Keratinocyte (primary cell): Measurements from ENCODE around the gene SDS. TPM values are rescaled to one million over a fixed set of nuclear protein-coding genes. Genes with fewer than 3 reads are reported as not detected.

ENCODE experiments used
- DNase-seq: peaks from one replicate; pipeline ENCODE4 v3.0.0-alpha.2; 2011; ENCODE audit warnings: low read depth, missing footprints, low spot score
- FAIRE-seq: peaks from 2 replicates; lab custom pipeline; 2011; peaks lifted over from hg19 to GRCh38; lab: Jason Lieb, UNC
- H2AFZ ChIP-seq: 2 replicates; pipeline ENCODE4 v1.6.0; 2012; ENCODE audit warnings: low read length, control low read depth, inconsistent platforms; ENCODE audit not compliant: control insufficient read depth
- H3K27ac ChIP-seq: 2 replicates; pipeline ENCODE4 v1.5.1; 2011; ENCODE audit warnings: low read length; ENCODE audit not compliant: control insufficient read depth, insufficient read depth
- H3K27me3 ChIP-seq: 3 replicates; pipeline ENCODE4 v1.6.0; 2011; ENCODE audit warnings: low read length; ENCODE audit not compliant: control insufficient read depth, insufficient read depth; ENCODE audit errors: extremely low read depth
- H3K36me3 ChIP-seq, 2 experiments: 2 replicates in 1 of 2; 3 replicates in 1 of 2; pipeline ENCODE4 v1.5.1; 2011; ENCODE audit warnings: low read length in 2 of 2, mild to moderate bottlenecking in 1 of 2; ENCODE audit not compliant: control insufficient read depth in 2 of 2, insufficient read depth in 2 of 2; ENCODE audit errors: extremely low read depth in 1 of 2
- H3K4me1 ChIP-seq: 3 replicates; pipeline ENCODE4 v1.5.1; 2011; ENCODE audit warnings: low read length; ENCODE audit not compliant: control insufficient read depth, insufficient read depth; ENCODE audit errors: extremely low read depth
- H3K4me2 ChIP-seq: 3 replicates; pipeline ENCODE4 v1.6.0; 2011; ENCODE audit warnings: low read depth, low read length; ENCODE audit not compliant: control insufficient read depth, insufficient read depth; ENCODE audit errors: extremely low read depth
- H3K4me3 ChIP-seq, 3 experiments: fragments of 200-600 bp in 1 of 3; sonication (generic) in 1 of 3; 2 replicates in 2 of 3; 3 replicates in 1 of 3; pipeline ENCODE4 v1.5.1; 2011 to 2016; ENCODE audit warnings: low read length in 3 of 3, mild to moderate bottlenecking in 3 of 3, control low read depth in 2 of 3, inconsistent platforms in 1 of 3, low read depth in 1 of 3, mixed read lengths in 1 of 3, mixed run types in 1 of 3, moderate library complexity in 1 of 3; ENCODE audit not compliant: control insufficient read depth in 2 of 3, insufficient read depth in 2 of 3; ENCODE audit errors: extremely low read depth in 1 of 3
- H3K79me2 ChIP-seq: 2 replicates; pipeline ENCODE4 v1.6.0; 2012; ENCODE audit warnings: low read length; ENCODE audit not compliant: control insufficient read depth, insufficient read depth
- H3K9ac ChIP-seq: 3 replicates; pipeline ENCODE4 v1.6.0; 2011; ENCODE audit warnings: low read length; ENCODE audit not compliant: control insufficient read depth, insufficient read depth; ENCODE audit errors: extremely low read depth
- H3K9me1 ChIP-seq: 3 replicates; pipeline ENCODE4 v1.6.0; 2011; ENCODE audit warnings: low read length; ENCODE audit not compliant: control insufficient read depth, insufficient read depth; ENCODE audit errors: extremely low read depth
- H3K9me3 ChIP-seq: 2 replicates; pipeline ENCODE4 v1.5.1; 2012; ENCODE audit warnings: low read depth, low read length; ENCODE audit not compliant: control insufficient read depth
- H4K20me1 ChIP-seq: 3 replicates; pipeline ENCODE4 v1.6.0; 2011; ENCODE audit warnings: low read length; ENCODE audit not compliant: control insufficient read depth, insufficient read depth; ENCODE audit errors: extremely low read depth
- CTCF ChIP-seq, 3 experiments: IDR thresholded peaks in 1 of 3; conservative IDR thresholded peaks in 1 of 3; optimal IDR thresholded peaks in 1 of 3; 2 replicates in 2 of 3; 3 replicates in 1 of 3; pipeline versions ENCODE3 to v1.5.1; 2011; ENCODE audit warnings: low read length in 3 of 3, mild to moderate bottlenecking in 3 of 3, moderate library complexity in 2 of 3, control low read depth in 1 of 3, inconsistent platforms in 1 of 3; ENCODE audit not compliant: insufficient read depth in 2 of 3; ENCODE audit errors: extremely low read depth in 1 of 3
- EZH2 ChIP-seq: IDR thresholded peaks from one replicate; pipeline ENCODE4 v1.6.1; 2012; ENCODE audit warnings: inconsistent platforms, mild to moderate bottlenecking, low read length, moderate library complexity
- dilution Hi-C: fragments of 300-500 bp; cut with MboI; formaldehyde crosslinking; loops from one replicate; pipeline ENCODE4 v1.7.0; 2020; ENCODE audit warnings: low sequenced_read_pairs; ENCODE audit not compliant: extremely low pct_ligation_motif_present
- polyA plus RNA-seq, 5 experiments: library from polyadenylated mRNA; depleted of rRNA in 3 of 5; stranded (reverse) in 3 of 5; stranded (forward) in 1 of 5; unstranded in 1 of 5; fragments of >200 nt; gene quantifications; 1 replicate in 1 of 5; 2 replicates in 3 of 5; 3 replicates in 1 of 5; pipeline versions ENCODE4 v1.2.1 to v1.2.3, GENCODE V29; 2011 to 2012; ENCODE audit warnings: missing spikeins in 2 of 5, low read depth in 1 of 5, low replicate concordance in 1 of 5

The SDS gene
- polyA plus RNA-seq, 1 donor (not counting 4 experiments of a cell fraction or from before 2014, with no cell fraction given), result not detected

- H2AFZ ChIP-seq, result no peak overlapping the region
- no peaks in the 10 kb centered on the region for H3K36me3 ChIP-seq
- no peak overlapping the region for H3K4me3 ChIP-seq
- H3K9me1 ChIP-seq, result no peaks in the 10 kb centered on the region
- no peaks in the 10 kb centered on the region for H4K20me1 ChIP-seq
- no peaks in the 10 kb centered on the region for H3K4me1 ChIP-seq
- TF ChIP-seq CTCF (optimal IDR thresholded peaks at IDR 0.05 in 1 of 3, IDR thresholded peaks at IDR 0.05 in 1 of 3, conservative IDR thresholded peaks at IDR 0.05 in 1 of 3; ENCODE audit: extremely low read depth in 1 of 3, insufficient read depth in 2 of 3, low read length in 3 of 3) (no peak), EZH2 (no peak)
- FAIRE-seq (no peak), DNase-seq (no peak)
- dilution Hi-C loops, result no loop called here
- H3K27me3 ChIP-seq, result no peaks in the 10 kb centered on the region
- H3K4me2 ChIP-seq, result no peak overlapping the region
- H3K27ac ChIP-seq, result no peak overlapping the region
- H3K9ac ChIP-seq, result no peak overlapping the region
- H3K9me3 ChIP-seq, result no peaks in the 10 kb centered on the region
- no peaks in the 10 kb centered on the region for H3K79me2 ChIP-seq
These were observed 57.3 kb downstream of the SDS start for GRCh38 chr12:113346353-113346752.

- FAIRE-seq, result no peak
- dilution Hi-C loops, result no loop called here
- H2AFZ ChIP-seq, result no peak overlapping the region
These were observed 58.4 kb downstream of the SDS start for GRCh38 chr12:113345318-113345717.

More at GRCh38 chr12:113345318-113345717, 58.4 kb downstream of the SDS start:
- Histone ChIP-seq H3K9me1 (no peaks in the 10 kb centered on the region), H3K27ac (no peak overlapping the region), H3K36me3 (no peaks in the 10 kb centered on the region), H3K4me3 (no peak overlapping the region), H3K9ac (no peak overlapping the region), H3K4me2 (no peak overlapping the region), H3K4me1 (no peaks in the 10 kb centered on the region), H3K79me2 (no peaks in the 10 kb centered on the region), H3K27me3 (no peaks in the 10 kb centered on the region), H3K9me3 (no peaks in the 10 kb centered on the region), H4K20me1 (no peaks in the 10 kb centered on the region)
- no peak for TF ChIP-seq CTCF (optimal IDR thresholded peaks at IDR 0.05 in 1 of 3, IDR thresholded peaks at IDR 0.05 in 1 of 3, conservative IDR thresholded peaks at IDR 0.05 in 1 of 3; ENCODE audit: extremely low read depth in 1 of 3, insufficient read depth in 2 of 3, low read length in 3 of 3)
- TF ChIP-seq EZH2, result no peak
- no peak for DNase-seq

Other genes with a start within 250 kb of the SDS start
- 42.1 to 47.3 TPM (median 44.6 TPM) in 3 replicates for gene DDX54, start 218.4 kb downstream of the SDS start, polyA plus RNA-seq
- gene RITA1, start 218.2 kb downstream of the SDS start, polyA plus RNA-seq, result 11.8 to 14.5 TPM (median 14.5 TPM) in 3 replicates
- 6.8 to 13.9 TPM (median 8.0 TPM) in 3 replicates for gene TPCN1, start 182.4 kb downstream of the SDS start, polyA plus RNA-seq
- gene SLC8B1, start 68.8 kb downstream of the SDS start, polyA plus RNA-seq, result 8.0 to 14.6 TPM (median 8.8 TPM) in 3 replicates
- gene PLBD2, start 45.3 kb downstream of the SDS start, polyA plus RNA-seq, result 6.4 to 12.9 TPM (median 10.8 TPM) in 3 replicates
- gene SDSL, start 18.5 kb upstream of the SDS start, polyA plus RNA-seq, result 1.4 to 4.7 TPM (median 1.9 TPM) in 3 replicates
- gene LHX5, start 68.0 kb upstream of the SDS start, polyA plus RNA-seq, result 0.04 to 0.10 TPM (median 0.06 TPM) in 3 replicates